Frontal cortex (tissue), 4 donors: ENCODE results near the gene PTPA. TPM values are rescaled to one million over a fixed set of nuclear protein-coding genes. Genes with fewer than 3 reads are reported as not detected.
"Not testable (repeated sequence)": the region's sequence is repeated elsewhere in the genome, so short reads cannot be mapped to it uniquely, and the experiment has no call there.

Experiments
- DNase-seq, 2 donors: peaks; one replicate each; pipeline ENCODE4 v3.0.0; 2012; ENCODE audit warnings: low spot score in 2 of 2
- FAIRE-seq: peaks from 2 replicates; lab custom pipeline; 2012; peaks lifted over from hg19 to GRCh38; lab: Jason Lieb, UNC
- total RNA-seq: library from RNA; depleted of rRNA; stranded (reverse); fragments of >200 nt; gene quantifications from one replicate; pipeline ENCODE4 v1.2.3, GENCODE V29; 2014
- donor health status: control.
- donor health status: control.
- donor health status: control.

The PTPA gene
- total RNA-seq, 1 donor from 2014 or later = 55.0 TPM

- no peak for DNase-seq
- no peak for FAIRE-seq
These were observed 3.6 kb upstream of the PTPA start for GRCh38 chr9:129107651-129108050.

- DNase-seq (no peak), FAIRE-seq (no peak)
These were observed 3.0 kb upstream of the PTPA start for GRCh38 chr9:129108083-129108804.

DNA sequence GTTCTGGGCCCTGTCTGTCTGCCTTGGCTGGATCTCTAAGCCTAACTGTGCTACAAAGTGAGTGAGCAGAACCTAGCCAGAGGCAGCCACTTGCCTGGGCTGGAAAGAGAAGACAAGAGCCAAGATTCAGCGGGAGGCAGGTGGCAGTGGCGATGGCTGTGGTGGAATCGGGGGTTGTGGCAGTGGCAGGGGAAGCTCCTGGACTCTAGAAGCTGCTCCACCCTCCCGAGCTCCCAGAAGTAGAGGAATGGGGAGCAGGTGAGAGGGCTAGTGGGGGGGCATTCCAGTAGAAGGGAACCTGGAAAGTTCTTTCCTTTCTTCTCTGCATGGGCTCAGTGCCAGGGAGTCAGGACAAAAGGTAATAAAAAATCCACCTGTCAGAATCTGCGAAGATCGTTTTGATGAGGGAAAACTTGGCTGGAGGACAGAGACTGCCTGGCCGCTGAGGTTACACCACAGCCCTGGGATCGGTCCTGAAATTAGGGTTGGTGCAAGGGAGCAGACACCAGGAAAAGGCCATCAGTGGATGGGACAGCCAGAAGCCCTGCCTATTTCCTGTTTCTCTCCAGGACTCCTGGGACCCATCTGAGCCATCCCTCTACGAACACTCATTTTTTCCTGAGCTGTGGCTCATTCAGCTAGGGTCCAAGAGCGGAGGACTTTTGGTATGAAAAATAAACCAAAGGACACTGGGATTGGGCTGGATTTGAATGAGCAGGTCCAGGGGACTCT is 2.2 kb upstream of the PTPA start:
- FAIRE-seq (no peak), DNase-seq (no peak)

DNA sequence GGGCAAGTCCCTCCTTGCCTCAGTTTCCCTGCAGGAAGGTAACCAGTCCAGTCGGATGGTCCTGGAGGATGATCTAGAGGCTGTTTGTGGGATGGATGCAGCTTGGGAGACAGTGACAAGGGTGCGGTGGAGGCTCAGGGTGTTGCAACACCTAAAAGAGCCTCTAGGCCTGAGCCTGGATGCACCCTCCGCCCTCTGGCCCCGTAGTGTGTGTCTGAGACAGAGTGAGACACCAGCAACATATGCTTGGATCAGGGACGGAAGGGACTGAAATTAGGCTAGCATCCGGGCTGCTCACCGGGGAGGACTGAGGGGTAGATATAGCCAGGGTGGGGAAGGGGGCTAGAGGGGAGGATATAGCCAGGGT is 1.7 kb upstream of the PTPA start:
- FAIRE-seq = no peak
- DNase-seq = no peak

- FAIRE-seq (no peak), DNase-seq (peak in 1 of 2 donors; percentile 53)
These were observed 1.1 kb upstream of the PTPA start for GRCh38 chr9:129109952-129110739.

DNA sequence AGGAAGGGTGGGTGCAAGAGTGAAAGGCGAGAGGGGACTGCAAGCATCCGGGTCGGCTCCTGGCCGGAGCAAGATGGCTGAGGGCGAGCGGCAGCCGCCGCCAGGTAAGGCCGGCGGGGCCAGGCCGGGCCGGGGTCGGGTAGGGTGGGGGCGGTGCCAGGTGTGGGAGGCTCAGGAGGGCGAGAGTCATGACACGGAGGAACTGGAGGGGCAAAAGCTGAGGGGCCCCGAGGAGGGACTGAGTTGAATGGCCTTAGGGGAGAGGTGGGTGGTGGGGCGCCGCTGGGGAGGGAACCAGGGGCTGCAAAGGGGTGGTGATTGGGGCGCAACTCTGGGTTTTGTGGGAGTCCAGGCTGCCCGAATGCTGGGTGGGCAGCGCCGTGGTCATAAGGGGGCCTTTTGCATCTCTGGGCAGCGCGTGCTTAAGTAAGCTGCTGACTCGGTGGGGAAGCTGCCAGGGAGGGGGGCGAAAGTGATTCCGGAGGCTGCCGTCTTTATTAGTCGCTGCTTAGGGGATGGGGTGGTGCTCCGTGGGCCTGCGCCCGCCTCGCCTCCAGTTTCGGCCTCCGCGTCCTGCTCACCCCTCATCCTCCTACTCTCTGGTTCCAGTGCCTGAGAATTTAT is 425 bp downstream of the PTPA start:
- DNase-seq (no peak), FAIRE-seq (no peak)

DNA sequence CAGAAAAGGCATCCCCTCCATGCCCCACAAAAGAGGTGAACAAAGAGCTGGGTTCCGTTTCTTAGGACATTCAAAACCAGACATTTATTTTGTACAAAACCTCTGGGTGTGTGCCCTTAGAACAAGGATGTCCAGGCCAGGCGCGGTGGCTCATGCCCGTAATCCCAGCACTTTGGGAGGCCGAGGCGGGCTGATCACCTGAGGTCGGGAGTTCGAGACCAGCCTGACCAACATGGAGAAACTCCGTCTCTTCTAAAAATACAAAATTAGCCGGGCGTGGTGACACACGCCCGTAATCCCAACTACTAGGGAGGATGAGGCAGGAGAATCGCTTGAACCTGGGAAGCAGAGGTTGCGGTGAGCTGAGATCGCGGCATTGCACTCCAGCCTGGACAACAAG is 1.3 kb downstream of the PTPA start:
- DNase-seq, FAIRE-seq: not testable (repeated sequence)

GRCh38 chr9:129113645-129114304 is 2.6 kb downstream of the PTPA start:
- no peak for FAIRE-seq
- DNase-seq = no peak

GRCh38 chr9:129118799-129119198 is 7.6 kb downstream of the PTPA start:
- FAIRE-seq (no peak), DNase-seq (no peak)

DNA sequence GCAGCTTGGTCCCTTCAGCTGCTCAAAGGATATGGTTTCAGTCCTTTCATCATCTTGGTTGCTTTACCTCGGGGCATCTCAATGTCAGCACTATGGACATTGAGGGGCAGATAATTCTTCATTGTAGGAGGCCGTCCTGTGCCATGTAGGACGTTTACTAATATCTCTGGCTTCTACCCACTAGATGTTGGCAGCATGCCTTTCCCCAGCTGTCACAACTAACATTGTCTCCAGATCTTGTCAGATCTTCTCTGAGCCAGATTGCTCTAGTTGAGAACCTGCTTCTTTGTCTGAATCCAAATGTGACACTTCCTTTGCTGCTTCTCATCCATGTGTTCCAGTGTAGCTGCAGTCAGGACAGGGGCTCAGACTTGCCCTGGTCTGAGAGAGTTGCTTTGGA is 10.3 kb downstream of the PTPA start:
- FAIRE-seq = no peak
- DNase-seq = no peak

GRCh38 chr9:129122133-129122532 is 10.9 kb downstream of the PTPA start:
- no peak for FAIRE-seq
- DNase-seq = no peak

DNA sequence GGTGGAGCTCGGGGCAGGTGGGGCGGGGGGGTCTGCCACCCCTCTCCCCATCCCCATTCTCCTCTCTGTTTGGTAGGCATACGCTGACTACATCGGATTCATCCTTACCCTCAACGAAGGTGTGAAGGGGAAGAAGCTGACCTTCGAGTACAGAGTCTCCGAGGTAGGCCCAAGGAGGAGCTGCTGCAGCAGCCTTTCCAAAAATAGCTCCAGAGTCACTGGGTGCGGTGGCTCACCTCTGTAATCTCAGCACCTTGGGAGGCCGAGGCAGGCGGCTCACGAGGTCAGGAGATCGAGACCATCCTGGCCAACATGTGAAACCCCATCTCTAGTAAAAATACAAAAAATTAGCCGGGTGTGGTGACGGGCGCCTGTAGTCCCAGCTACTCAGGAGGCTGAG is 11.8 kb downstream of the PTPA start:
- not testable (repeated sequence) for DNase-seq, FAIRE-seq

DNA sequence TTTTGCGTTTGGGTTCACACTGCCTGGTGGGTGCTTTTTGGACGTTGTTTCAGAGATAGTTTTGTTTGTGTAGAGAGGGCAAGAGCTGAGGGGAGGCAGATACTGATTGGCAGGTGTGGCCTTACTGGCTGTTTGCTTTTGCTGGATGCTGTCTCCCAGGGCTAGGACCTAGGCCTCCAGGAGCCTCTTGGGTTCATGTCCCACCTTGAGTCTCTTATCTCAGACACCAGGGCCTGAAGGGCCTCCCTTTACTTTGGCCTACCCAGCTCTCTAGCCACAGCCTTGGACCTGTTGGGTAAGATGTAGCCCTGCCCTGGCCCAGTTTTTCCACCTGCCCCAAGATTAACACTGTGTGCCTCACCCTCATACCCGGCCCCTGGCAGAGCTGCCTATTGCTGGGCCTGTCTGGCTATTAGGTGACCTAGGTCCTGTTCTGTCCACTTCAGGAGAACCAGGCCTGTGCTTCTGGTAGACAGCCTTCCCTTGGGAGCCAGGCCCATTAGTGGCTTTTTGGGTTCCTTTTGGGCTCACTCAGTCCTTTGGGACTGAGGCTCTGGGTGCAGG is 13.4 kb downstream of the PTPA start:
- no peak for FAIRE-seq
- DNase-seq = no peak

DNA sequence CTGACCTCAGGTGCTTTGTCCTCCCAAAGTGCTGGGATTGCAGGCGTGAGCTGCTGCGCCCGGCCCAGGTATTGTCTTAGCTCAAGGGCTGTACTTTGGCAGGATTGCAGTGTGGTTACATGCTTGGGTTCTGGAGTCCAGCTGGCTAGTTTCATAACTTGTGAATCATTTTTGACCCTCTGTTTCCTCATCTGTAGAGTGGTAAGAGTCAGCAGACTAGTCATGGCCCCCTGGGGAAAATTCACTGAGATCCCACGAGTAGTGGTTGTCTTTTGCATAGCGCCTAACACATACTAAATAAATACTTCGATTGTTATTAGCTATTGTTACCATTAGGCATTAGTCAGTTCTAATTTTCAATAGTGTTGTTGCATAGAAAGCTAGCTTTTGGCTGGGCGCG is 14.3 kb downstream of the PTPA start:
- DNase-seq (no peak), FAIRE-seq (no peak)

- no peak for FAIRE-seq
- no peak for DNase-seq
These were observed 15.8 kb downstream of the PTPA start for GRCh38 chr9:129126749-129127618.

DNA sequence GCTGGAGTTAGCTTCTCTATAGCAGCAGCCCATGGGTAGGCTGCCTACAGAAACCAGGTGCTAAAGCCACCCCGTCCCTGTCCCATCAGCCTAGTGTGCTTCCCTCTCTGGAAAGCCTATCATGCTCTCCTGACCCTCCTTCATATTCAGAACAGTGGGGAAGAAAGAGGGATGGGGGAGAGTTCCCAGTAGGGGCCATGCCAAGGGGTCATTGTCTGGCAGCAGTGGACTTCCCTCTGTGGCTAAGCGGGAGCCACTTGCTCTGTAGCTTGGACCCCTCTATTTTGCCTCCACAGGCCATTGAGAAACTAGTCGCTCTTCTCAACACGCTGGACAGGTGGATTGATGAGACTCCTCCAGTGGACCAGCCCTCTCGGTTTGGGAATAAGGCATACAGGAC is 17.5 kb downstream of the PTPA start:
- no peak for DNase-seq
- FAIRE-seq = no peak

GRCh38 chr9:129130271-129130670 is 19.1 kb downstream of the PTPA start:
- not testable (repeated sequence) for DNase-seq, FAIRE-seq

DNA sequence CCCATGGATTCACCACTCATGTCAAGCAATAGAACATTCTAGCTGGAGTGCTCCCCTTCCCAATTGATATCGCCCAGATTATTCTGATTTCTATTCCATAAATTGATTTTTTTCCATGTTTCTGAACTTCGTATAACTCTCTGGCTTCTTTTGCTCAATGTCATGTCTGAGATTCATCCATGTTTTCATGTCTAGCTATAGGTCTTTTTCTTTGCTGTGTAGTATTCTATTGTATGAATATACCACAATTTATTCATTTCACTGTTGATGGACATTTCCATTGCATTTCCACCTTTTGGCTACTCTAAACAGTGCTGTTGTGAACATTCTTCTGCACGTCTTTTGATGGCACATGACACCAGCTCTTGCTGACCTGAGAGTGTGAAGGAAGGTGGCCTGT is 19.6 kb downstream of the PTPA start:
- DNase-seq (no peak), FAIRE-seq (no peak)
